ENCODE measurements around the gene LDLRAD4.

- TF ChIP-seq, protein P1, sequence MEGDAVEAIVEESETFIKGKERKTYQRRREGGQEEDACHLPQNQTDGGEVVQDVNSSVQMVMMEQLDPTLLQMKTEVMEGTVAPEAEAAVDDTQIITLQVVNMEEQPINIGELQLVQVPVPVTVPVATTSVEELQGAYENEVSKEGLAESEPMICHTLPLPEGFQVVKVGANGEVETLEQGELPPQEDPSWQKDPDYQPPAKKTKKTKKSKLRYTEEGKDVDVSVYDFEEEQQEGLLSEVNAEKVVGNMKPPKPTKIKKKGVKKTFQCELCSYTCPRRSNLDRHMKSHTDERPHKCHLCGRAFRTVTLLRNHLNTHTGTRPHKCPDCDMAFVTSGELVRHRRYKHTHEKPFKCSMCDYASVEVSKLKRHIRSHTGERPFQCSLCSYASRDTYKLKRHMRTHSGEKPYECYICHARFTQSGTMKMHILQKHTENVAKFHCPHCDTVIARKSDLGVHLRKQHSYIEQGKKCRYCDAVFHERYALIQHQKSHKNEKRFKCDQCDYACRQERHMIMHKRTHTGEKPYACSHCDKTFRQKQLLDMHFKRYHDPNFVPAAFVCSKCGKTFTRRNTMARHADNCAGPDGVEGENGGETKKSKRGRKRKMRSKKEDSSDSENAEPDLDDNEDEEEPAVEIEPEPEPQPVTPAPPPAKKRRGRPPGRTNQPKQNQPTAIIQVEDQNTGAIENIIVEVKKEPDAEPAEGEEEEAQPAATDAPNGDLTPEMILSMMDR (IDR thresholded peaks at IDR 0.05) = no peak
- no peak for TF ChIP-seq POLR2A (IDR thresholded peaks at IDR 0.05)
These were observed 395.3 kb downstream of the LDLRAD4 start for GRCh38 chr18:13613591-13614501.

All from lower leg skin (tissue), 3 donors.